ENCODE results near the gene NEUROD4. TPM values are rescaled to one million over a fixed set of nuclear protein-coding genes. Genes with fewer than 3 reads are reported as not detected.

NEUROD4 gene
- total and polyA plus RNA-seq, 8 donors: 0.02 TPM; not detected in 7

- FAIRE-seq (no peak), DNase-seq (no peak), ATAC-seq (no peak)
- Histone ChIP-seq H3K4me3 (no peak overlapping the region), H3K9me3 (no peaks in the 10 kb centered on the region), H3K27ac (no peak overlapping the region), H3K27me3 (no peaks in the 10 kb centered on the region), H3K36me3 (no peaks in the 10 kb centered on the region), H3K4me1 (no peaks in the 10 kb centered on the region)
- 60 to 72% methylated on average over 2 of the region's 2 CpGs for WGBS, 2 donors
- TF ChIP-seq CTCF (IDR thresholded peaks at IDR 0.05): no peak
- intact Hi-C loops (cut with DNase I): no loop called here
Observed at GRCh38 chr12:54975272-54975671, 44.5 kb upstream of the NEUROD4 start.

- 34 to 38% methylated on average over 6 of the region's 6 CpGs for WGBS, 2 donors
- intact Hi-C loops (cut with DNase I): no loop called here
- Histone ChIP-seq H3K4me3 (no peak overlapping the region), H3K36me3 (no peaks in the 10 kb centered on the region), H3K27ac (no peak overlapping the region), H3K4me1 (no peaks in the 10 kb centered on the region), H3K27me3 (no peaks in the 10 kb centered on the region), H3K9me3 (no peaks in the 10 kb centered on the region)
- FAIRE-seq (no peak), ATAC-seq (no peak), DNase-seq (no peak)
- no peak for TF ChIP-seq CTCF (IDR thresholded peaks at IDR 0.05)
Observed at GRCh38 chr12:54975875-54976274, 43.9 kb upstream of the NEUROD4 start.

- WGBS, 2 donors: 27 to 31% methylated on average over 3 of the region's 3 CpGs
- Histone ChIP-seq H3K27ac (no peak overlapping the region), H3K27me3 (no peaks in the 10 kb centered on the region), H3K4me1 (no peaks in the 10 kb centered on the region), H3K4me3 (no peak overlapping the region), H3K9me3 (no peaks in the 10 kb centered on the region), H3K36me3 (no peaks in the 10 kb centered on the region)
- intact Hi-C loops (cut with DNase I): no loop called here
- ATAC-seq (no peak), DNase-seq (no peak), FAIRE-seq (no peak)
- TF ChIP-seq CTCF (IDR thresholded peaks at IDR 0.05): no peak
Observed at GRCh38 chr12:54977155-54977554, 42.6 kb upstream of the NEUROD4 start.

- no peak overlapping the region for H3K4me3 ChIP-seq
- no peaks in the 10 kb centered on the region for H3K4me1 ChIP-seq
- H3K27me3 ChIP-seq: no peaks in the 10 kb centered on the region
- no peaks in the 10 kb centered on the region for H3K36me3 ChIP-seq
- DNase-seq: no peak
- ATAC-seq: no peak
- intact Hi-C loops (cut with DNase I): no loop called here
- no peak for FAIRE-seq
- no peaks in the 10 kb centered on the region for H3K9me3 ChIP-seq
- TF ChIP-seq CTCF (IDR thresholded peaks at IDR 0.05): no peak
- WGBS, 2 donors: 68 to 73% methylated on average over 5 of the region's 5 CpGs
- no peak overlapping the region for H3K27ac ChIP-seq
Observed at GRCh38 chr12:54977857-54978256, 41.9 kb upstream of the NEUROD4 start.

GRCh38 chr12:54980341-54980740 is 39.4 kb upstream of the NEUROD4 start:
- no peaks in the 10 kb centered on the region for H3K36me3 ChIP-seq
- 79 to 87% methylated on average over 5 of the region's 5 CpGs for WGBS, 2 donors
- FAIRE-seq: no peak
- no peaks in the 10 kb centered on the region for H3K27me3 ChIP-seq
- H3K4me1 ChIP-seq: no peaks in the 10 kb centered on the region
- H3K27ac ChIP-seq: no peak overlapping the region
- intact Hi-C loops (cut with DNase I): no loop called here
- H3K9me3 ChIP-seq: no peaks in the 10 kb centered on the region
- H3K4me3 ChIP-seq: no peak overlapping the region
- no peak for DNase-seq
- no peak for ATAC-seq
- no peak for TF ChIP-seq CTCF (IDR thresholded peaks at IDR 0.05)
